Muscle of arm (tissue), 12 donors: ENCODE measurements around the gene TJP2. TPM values are rescaled to one million over a fixed set of nuclear protein-coding genes. Genes with fewer than 3 reads are reported as not detected.

Experiments
- DNase-seq: peaks from one replicate; pipeline ENCODE4 v3.0.0-alpha.2; 2013
- polyA plus RNA-seq, 12 donors: library from polyadenylated mRNA; unstranded; fragments of 120-200 nt; gene quantifications; one replicate each; pipeline ENCODE4 v1.2.1, GENCODE V29; 2013; ENCODE audit not compliant: insufficient read length in 12 of 12

The TJP2 gene
- polyA plus RNA-seq, 12 donors = 10.2 to 45.1 (median 15.6) TPM; not detected in 1

DNA sequence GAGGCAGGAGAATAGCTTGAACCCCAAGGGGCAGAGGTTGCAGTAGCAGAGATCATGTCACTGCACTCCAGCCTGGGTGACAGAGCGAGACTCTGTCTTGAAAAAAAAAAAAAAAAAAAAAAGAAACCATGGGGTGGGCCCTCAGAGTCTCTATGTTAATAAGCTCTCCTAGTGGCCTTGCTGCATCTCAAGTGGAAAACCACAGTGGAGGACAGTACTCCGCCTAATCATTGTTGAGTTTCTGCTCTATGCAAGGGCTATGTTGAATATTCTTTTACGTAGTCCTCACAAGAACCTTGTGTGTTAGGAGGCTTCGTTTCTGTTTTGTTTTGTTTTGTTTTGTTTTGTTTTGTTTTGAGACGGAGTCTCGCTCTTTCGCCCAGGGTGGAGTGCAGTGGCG is 48.9 kb downstream of the TJP2 start:
- no peak for DNase-seq

GRCh38 chr9:69223605-69224004 is 49.5 kb downstream of the TJP2 start:
- DNase-seq = no peak

DNA sequence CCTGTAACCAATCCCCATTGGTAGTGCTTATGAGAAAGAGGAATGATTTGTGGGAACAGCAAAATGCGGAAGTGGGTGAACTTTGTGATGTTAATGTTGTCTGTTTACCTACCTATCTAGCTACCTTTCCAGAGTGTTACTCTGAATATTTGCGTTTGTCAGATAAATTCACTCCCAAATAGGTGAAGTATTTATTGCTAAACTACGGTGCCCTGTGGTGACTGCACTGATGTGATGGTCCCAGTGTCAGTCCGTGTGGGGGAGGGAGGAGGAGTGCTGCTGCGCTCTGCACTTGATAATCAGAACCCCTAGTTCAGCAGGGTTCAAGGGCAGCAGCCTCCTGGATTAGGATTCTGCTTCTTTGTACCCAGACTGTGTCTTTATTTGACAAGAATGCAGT is 55.3 kb downstream of the TJP2 start:
- DNase-seq = no peak

DNA sequence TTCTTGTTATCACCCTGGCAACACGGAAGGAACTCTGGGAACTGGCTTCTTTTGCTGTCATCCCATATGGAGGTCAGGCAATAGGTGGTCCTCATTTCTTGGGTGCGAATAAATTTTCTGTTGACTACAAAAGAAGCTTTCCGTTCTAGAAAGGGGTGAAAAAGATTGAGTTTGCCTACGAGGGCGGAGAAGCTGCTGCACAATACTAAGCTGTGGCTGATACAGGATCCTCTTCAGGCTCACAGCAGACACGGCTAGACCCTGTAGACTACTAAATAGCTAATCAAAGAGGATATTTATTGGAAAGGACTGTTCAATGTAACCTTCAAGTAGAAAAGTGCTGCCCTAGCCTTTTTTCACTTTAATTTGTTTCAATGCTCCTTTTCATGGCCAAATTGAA is 58.1 kb downstream of the TJP2 start:
- DNase-seq = no peak

DNA sequence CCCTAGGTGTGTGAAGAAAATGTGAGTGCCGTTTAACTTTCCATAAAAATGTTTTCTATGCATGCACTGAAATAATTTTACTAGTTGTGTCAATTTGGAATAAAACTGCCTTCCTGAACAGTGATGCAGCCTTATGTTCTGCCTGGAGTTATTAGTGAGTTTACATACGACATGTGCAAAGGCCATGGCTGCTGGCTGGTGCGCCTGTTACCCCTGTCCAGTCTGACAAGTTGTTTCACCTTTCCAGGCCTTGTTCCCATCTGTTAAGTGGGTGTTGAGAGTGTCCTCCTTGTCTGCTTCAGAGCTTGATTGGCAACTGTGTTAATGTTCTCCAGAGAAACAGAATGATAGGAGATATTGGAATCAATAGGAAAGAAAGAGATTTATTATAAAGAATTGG is 60.6 kb downstream of the TJP2 start:
- no peak for DNase-seq

DNA sequence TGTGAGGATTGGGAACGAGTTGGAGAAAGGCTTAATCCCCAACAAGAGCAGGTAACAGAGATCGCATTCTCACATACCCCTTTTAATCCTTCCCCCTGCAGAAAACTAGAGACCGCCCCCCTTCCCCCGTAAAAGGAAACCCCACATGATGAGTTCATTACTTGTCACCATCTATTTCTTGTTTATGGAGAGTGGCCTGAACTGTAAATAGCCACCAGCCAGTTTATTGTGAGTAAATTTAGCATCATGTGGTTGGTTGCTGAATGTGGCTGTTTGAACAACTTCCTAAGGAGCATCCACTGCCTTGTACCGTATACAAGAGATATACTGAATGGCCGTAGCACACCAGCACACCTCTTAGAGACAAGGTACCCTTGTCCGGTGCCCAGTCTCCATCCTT is 62.1 kb downstream of the TJP2 start:
- DNase-seq = no peak

DNA sequence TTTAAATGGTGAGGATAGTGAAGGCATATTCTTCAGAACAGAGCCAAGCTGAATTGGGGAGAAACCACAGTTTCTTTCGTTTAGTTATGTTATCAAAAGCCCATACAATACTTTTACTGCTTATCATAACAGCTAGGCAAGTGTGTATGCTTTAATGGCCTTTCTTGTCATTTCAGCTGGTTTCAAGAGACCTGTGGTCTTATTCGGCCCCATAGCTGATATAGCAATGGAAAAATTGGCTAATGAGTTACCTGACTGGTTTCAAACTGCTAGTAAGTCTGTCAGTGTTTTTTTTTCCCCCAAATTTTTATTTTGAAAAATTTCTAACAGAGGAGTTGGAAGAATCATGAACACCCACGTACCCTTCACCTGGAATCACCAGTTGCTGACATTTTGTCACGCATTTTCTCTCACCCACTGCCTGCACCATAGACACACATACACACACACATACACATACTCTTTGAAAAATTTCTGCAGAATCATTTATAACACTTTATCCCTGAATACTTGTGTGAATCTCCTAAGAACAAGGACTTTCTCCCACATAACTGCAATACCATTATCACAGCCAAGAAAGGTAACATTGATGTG is 63.7 kb downstream of the TJP2 start:
- DNase-seq = no peak

DNA sequence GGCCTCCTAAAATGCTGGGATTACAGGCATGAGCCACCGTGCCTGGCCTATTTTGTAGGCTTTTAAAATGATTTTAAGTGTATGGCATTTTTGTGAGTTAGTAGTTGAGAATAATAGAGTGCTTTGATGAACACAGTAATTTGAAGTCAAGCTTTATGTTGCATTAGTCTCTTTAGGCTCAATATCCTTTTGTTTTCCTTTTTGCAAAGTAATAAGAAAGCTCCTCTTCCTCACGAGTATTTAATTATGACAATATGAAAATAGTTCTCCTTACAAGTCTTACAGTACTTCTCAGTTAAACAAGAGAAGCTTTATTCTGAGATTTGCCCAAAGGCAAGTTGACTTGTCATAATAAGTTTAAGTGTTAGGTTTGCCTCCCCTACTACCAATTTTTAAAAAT is 69.0 kb downstream of the TJP2 start:
- no peak for DNase-seq

GRCh38 chr9:69246629-69247028 is 72.6 kb downstream of the TJP2 start:
- DNase-seq = no peak

DNA sequence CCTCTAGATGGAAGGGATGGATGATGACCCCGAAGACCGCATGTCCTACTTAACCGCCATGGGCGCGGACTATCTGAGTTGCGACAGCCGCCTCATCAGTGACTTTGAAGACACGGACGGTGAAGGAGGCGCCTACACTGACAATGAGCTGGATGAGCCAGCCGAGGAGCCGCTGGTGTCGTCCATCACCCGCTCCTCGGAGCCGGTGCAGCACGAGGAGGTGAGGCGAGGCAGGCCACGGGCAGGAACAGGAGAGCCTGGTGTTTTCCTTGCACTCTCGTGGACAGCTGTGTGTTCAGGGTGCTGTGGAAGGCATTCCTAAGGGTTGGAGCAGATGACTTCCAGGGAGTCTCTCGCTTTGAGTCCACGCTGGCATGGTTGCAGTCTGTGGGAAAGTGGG is 73.9 kb downstream of the TJP2 start:
- no peak for DNase-seq

DNA sequence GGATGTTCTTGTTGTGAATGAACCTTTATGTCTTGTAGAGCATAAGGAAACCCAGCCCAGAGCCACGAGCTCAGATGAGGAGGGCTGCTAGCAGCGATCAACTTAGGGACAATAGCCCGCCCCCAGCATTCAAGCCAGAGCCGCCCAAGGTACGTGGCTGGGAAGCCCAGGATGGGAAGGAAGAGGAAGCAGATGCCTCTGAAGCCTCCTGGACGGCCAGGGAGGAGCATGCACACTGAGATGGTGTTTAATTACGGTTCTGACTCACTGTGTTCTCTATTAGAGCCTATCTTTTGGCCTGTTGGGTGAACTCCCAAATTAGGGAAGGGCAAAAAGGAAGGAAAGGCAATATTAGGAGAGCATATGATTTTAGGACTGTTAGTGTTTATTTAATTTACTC is 75.3 kb downstream of the TJP2 start:
- no peak for DNase-seq

DNA sequence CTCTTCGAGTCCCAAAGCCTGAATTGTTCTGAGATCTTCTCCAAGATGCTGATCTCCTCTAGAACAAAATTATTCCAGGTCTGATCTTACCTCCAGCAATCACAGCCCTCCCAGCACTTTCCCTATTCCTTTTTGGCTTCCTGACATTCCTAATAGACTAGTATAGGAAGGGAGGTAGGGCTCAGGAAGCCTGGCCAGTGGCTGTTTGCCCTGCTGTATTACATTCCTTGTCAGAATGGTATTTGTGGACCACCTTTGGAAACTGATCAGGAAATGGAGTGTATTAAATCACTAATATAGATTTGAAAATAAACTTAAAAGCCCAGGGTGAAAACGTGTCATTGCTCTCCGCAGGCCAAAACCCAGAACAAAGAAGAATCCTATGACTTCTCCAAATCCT is 76.6 kb downstream of the TJP2 start:
- DNase-seq = no peak

- DNase-seq = no peak
Observed at GRCh38 chr9:69252436-69252835, 78.4 kb downstream of the TJP2 start.

- no peak for DNase-seq
Observed at GRCh38 chr9:69253057-69253456, 79.0 kb downstream of the TJP2 start.

DNA sequence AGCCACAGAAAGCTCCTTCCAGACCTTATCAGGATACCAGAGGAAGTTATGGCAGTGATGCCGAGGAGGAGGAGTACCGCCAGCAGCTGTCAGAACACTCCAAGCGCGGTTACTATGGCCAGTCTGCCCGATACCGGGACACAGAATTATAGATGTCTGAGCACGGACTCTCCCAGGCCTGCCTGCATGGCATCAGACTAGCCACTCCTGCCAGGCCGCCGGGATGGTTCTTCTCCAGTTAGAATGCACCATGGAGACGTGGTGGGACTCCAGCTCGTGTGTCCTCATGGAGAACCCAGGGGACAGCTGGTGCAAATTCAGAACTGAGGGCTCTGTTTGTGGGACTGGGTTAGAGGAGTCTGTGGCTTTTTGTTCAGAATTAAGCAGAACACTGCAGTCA is 80.1 kb downstream of the TJP2 start:
- DNase-seq = no peak

DNA sequence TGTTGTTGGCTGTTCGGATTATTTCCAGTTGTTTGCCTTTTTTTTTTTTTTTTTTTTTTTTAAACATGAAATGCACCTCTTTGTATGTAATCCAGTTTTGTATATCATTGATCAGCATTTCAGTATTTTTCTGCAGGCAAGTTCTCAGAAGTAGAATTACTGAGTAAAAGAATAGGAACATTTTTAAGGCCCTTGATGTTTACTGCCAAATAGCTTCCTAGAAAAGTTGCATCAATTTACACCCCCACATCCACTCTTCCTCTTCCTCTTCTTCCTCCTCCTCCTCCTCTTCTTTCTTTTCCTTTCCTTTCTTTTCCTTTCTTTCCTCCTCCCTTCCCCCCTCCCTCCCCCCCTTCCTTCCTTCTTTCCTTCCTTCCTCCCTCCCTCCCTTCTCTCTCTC is 81.5 kb downstream of the TJP2 start:
- DNase-seq = no peak

- DNase-seq = no peak
Observed at GRCh38 chr9:69258551-69258950, 84.5 kb downstream of the TJP2 start.

DNA sequence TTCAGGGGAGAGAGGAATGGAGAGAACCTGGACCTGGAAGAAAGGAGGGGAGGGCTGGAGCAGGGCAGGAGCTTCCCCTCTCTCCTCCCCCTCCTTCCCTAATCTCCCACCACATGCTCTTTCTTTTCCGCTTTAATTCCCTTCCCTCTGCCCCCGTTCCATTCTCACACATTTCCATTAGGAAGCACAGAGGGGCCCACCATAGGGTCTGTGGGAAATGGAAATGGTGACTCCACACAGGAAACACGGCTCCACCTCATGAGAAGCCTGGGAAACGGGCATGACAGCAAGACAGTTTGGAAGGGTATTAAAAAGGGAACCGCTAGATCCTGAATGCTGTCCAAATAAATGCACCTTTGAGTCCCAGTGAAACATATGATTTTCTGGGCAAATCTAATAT is 86.1 kb downstream of the TJP2 start:
- DNase-seq = no peak

- no peak for DNase-seq
Observed at GRCh38 chr9:69261636-69262035, 87.6 kb downstream of the TJP2 start.

GRCh38 chr9:69264526-69264925 is 90.4 kb downstream of the TJP2 start:
- DNase-seq = no peak

DNA sequence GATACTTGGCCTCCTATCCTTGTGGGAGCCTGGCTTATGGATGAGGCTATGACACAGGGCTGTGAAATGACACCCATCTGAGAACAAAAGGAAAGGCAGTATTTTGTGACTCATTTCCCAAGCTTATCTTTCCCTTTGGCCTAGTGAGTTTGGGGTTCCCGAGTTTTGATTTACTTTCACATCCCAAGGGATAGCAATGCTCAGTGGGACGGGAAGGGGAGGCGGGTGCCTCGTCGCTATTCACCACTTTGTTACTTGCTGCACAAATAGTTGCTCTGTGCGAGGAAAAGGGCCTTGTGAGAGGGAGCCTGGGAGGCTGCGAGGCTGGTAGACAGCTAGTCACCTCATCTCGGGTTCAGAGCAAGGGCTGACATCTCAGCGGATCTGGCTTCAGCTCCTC is 91.8 kb downstream of the TJP2 start:
- DNase-seq = no peak

DNA sequence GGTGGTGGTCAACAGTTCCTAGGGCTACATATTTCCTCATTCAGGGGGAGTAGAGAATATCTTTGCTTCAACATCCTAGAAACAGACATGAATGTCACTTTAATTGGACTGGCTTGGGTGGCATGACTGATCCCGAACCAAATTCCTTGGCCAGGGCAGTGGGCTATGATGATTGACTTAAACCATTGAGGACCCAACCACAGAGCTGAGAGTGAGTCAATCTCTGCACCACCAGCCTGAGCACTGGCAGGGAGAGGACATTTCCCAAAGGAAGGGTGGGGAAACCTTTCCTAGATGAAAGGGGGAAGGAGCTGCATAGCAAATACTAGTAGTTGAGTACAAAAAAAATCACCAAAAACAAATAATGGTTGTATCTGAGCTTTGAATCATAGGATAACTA is 98.1 kb downstream of the TJP2 start:
- DNase-seq = no peak

- DNase-seq = no peak
Observed at GRCh38 chr9:69273161-69273560, 99.1 kb downstream of the TJP2 start.

- no peak for DNase-seq
Observed at GRCh38 chr9:69276775-69277174, 102.7 kb downstream of the TJP2 start.
